ENCODE results near the gene ICAM3.
"Not testable (repeated sequence)": the region's sequence is repeated elsewhere in the genome, so short reads cannot be mapped to it uniquely, and the experiment has no call there.

Gene ICAM3

GRCh38 chr19:10364644-10365043, 25.2 kb upstream of the ICAM3 start:
- Mint-ChIP-seq H3K27ac (no peak overlapping the region), H3K9me3 (no peaks in the 10 kb centered on the region), H3K4me3 (no peak overlapping the region), H3K27me3 (no peaks in the 10 kb centered on the region), H3K36me3 (peaks cover 64 to 70% of the 10 kb centered on the region in 2 donors), H3K4me1 (peaks cover 0 to 6% of the 10 kb centered on the region in 2 donors)
- ATAC-seq (replicated peaks) (no peak), DNase-seq (no peak)

- DNase-seq (no peak), ATAC-seq (replicated peaks) (no peak)
- H3K27me3 Mint-ChIP-seq, result no peaks in the 10 kb centered on the region
- peak overlapping the region; percentile 37 for H3K27ac Mint-ChIP-seq
- peaks cover 63 to 67% of the 10 kb centered on the region in 2 donors for H3K36me3 Mint-ChIP-seq
- H3K4me3 Mint-ChIP-seq, result no peak overlapping the region
- H3K9me3 Mint-ChIP-seq, result no peaks in the 10 kb centered on the region
- peaks cover 0 to 8% of the 10 kb centered on the region in 2 donors for H3K4me1 Mint-ChIP-seq
Measured at GRCh38 chr19:10363789-10364281, 24.4 kb upstream of the ICAM3 start.

- no peak overlapping the region for H3K4me3 Mint-ChIP-seq
- H3K4me1 Mint-ChIP-seq, result peaks cover 0 to 8% of the 10 kb centered on the region in 2 donors
- no peaks in the 10 kb centered on the region for H3K9me3 Mint-ChIP-seq
- H3K36me3 Mint-ChIP-seq, result peaks cover 57 to 61% of the 10 kb centered on the region in 2 donors
- DNase-seq (no peak), ATAC-seq (replicated peaks) (no peak)
- no peaks in the 10 kb centered on the region for H3K27me3 Mint-ChIP-seq
- H3K27ac Mint-ChIP-seq, result no peak overlapping the region
Measured at GRCh38 chr19:10362259-10362658, 22.8 kb upstream of the ICAM3 start.

GRCh38 chr19:10361569-10362011, 22.2 kb upstream of the ICAM3 start:
- H3K27me3 Mint-ChIP-seq, result no peaks in the 10 kb centered on the region
- H3K27ac Mint-ChIP-seq, result no peak overlapping the region
- ATAC-seq (replicated peaks) (no peak), DNase-seq (no peak)
- peaks cover 0 to 8% of the 10 kb centered on the region in 2 donors for H3K4me1 Mint-ChIP-seq
- H3K4me3 Mint-ChIP-seq, result no peak overlapping the region
- H3K9me3 Mint-ChIP-seq, result no peaks in the 10 kb centered on the region
- H3K36me3 Mint-ChIP-seq, result peaks cover 57 to 60% of the 10 kb centered on the region in 2 donors

GRCh38 chr19:10356431-10356830, 17.0 kb upstream of the ICAM3 start:
- DNase-seq (no peak), ATAC-seq (replicated peaks) (no peak)
- Mint-ChIP-seq H3K27ac (no peak overlapping the region), H3K36me3 (peaks cover 52 to 75% of the 10 kb centered on the region in 2 donors), H3K4me1 (peaks cover 0 to 8% of the 10 kb centered on the region in 2 donors), H3K9me3 (no peaks in the 10 kb centered on the region), H3K4me3 (no peak overlapping the region), H3K27me3 (no peaks in the 10 kb centered on the region)

GRCh38 chr19:10353793-10354391, 14.5 kb upstream of the ICAM3 start:
- H3K4me3 Mint-ChIP-seq, result no peak overlapping the region
- peak in 1 of 2 donors; percentile 42 for ATAC-seq (replicated peaks)
- peaks cover 40 to 65% of the 10 kb centered on the region in 2 donors for H3K36me3 Mint-ChIP-seq
- H3K27me3 Mint-ChIP-seq, result no peaks in the 10 kb centered on the region
- no peak for DNase-seq
- H3K27ac Mint-ChIP-seq, result peak overlapping the region; percentile 49
- H3K9me3 Mint-ChIP-seq, result no peaks in the 10 kb centered on the region
- H3K4me1 Mint-ChIP-seq, result no peaks in the 10 kb centered on the region

GRCh38 chr19:10352764-10353671, 13.6 kb upstream of the ICAM3 start:
- peaks cover 40 to 67% of the 10 kb centered on the region in 2 donors for H3K36me3 Mint-ChIP-seq
- no peaks in the 10 kb centered on the region for H3K9me3 Mint-ChIP-seq
- ATAC-seq (replicated peaks) (no peak), DNase-seq (no peak)
- peak overlapping the region; percentile 51 for H3K27ac Mint-ChIP-seq
- H3K4me1 Mint-ChIP-seq, result peaks cover 0 to 2% of the 10 kb centered on the region in 2 donors
- H3K4me3 Mint-ChIP-seq, result no peak overlapping the region
- no peaks in the 10 kb centered on the region for H3K27me3 Mint-ChIP-seq

GRCh38 chr19:10346509-10346908, 7.1 kb upstream of the ICAM3 start:
- Mint-ChIP-seq H3K9me3 (no peaks in the 10 kb centered on the region), H3K27me3 (no peaks in the 10 kb centered on the region), H3K4me1 (peaks cover 0 to 2% of the 10 kb centered on the region in 2 donors), H3K27ac (no peak overlapping the region), H3K36me3 (peaks cover 6 to 13% of the 10 kb centered on the region in 2 donors), H3K4me3 (no peak overlapping the region)
- no peak for ATAC-seq (replicated peaks)
- no peak for DNase-seq

- Mint-ChIP-seq H3K27ac (no peak overlapping the region), H3K27me3 (no peaks in the 10 kb centered on the region), H3K4me1 (peaks cover 9 to 12% of the 10 kb centered on the region in 2 donors), H3K36me3 (peaks cover 3 to 5% of the 10 kb centered on the region in 2 donors), H3K9me3 (no peaks in the 10 kb centered on the region), H3K4me3 (no peak overlapping the region)
- DNase-seq (no peak), ATAC-seq (replicated peaks) (no peak)
Measured at GRCh38 chr19:10344780-10345179, 5.4 kb upstream of the ICAM3 start.

GRCh38 chr19:10343495-10343894, 4.1 kb upstream of the ICAM3 start:
- H3K9me3 Mint-ChIP-seq, result no peaks in the 10 kb centered on the region
- ATAC-seq (replicated peaks) (no peak), DNase-seq (no peak)
- peaks cover 22 to 25% of the 10 kb centered on the region in 2 donors for H3K4me1 Mint-ChIP-seq
- no peak overlapping the region for H3K27ac Mint-ChIP-seq
- peaks cover 0 to 9% of the 10 kb centered on the region in 2 donors for H3K36me3 Mint-ChIP-seq
- H3K27me3 Mint-ChIP-seq, result no peaks in the 10 kb centered on the region
- H3K4me3 Mint-ChIP-seq, result no peak overlapping the region

GRCh38 chr19:10339977-10340376, 553 bp upstream of the ICAM3 start:
- Mint-ChIP-seq H3K36me3 (peaks cover 9 to 18% of the 10 kb centered on the region in 2 donors), H3K27ac (peak overlapping the region; percentile 95), H3K4me1 (peaks cover 25 to 44% of the 10 kb centered on the region in 2 donors), H3K9me3 (no peaks in the 10 kb centered on the region), H3K4me3 (peak overlapping the region; percentile 94 to 98), H3K27me3 (no peaks in the 10 kb centered on the region)
- ATAC-seq (replicated peaks), result peak in 1 of 2 donors; percentile 3
- no peak for DNase-seq

GRCh38 chr19:10338940-10339339, 484 bp downstream of the ICAM3 start:
- Mint-ChIP-seq H3K9me3 (no peaks in the 10 kb centered on the region), H3K27me3 (no peaks in the 10 kb centered on the region), H3K27ac (peak overlapping the region; percentile 95), H3K4me3 (peak overlapping the region; percentile 94 to 98), H3K4me1 (peaks cover 28 to 50% of the 10 kb centered on the region in 2 donors), H3K36me3 (peaks cover 12 to 26% of the 10 kb centered on the region in 2 donors)
- peak in 1 of 2 donors; percentile 1 for ATAC-seq (replicated peaks)
- no peak for DNase-seq

GRCh38 chr19:10336725-10337124, 2.7 kb downstream of the ICAM3 start:
- not testable (repeated sequence) for H3K27ac Mint-ChIP-seq; H3K4me3 Mint-ChIP-seq; DNase-seq; H3K27me3 Mint-ChIP-seq; ATAC-seq (replicated peaks); H3K9me3 Mint-ChIP-seq
- Mint-ChIP-seq H3K36me3 (peaks cover 23 to 43% of the 10 kb centered on the region in 2 donors), H3K4me1 (peaks cover 38 to 71% of the 10 kb centered on the region in 2 donors)

GRCh38 chr19:10335352-10335985, 4.0 kb downstream of the ICAM3 start:
- peak overlapping the region in 1 of 2 donors; percentile 6 for H3K4me3 Mint-ChIP-seq
- peaks cover 33 to 65% of the 10 kb centered on the region in 2 donors for H3K4me1 Mint-ChIP-seq
- no peak for DNase-seq
- no peak for ATAC-seq (replicated peaks)
- no peaks in the 10 kb centered on the region for H3K9me3 Mint-ChIP-seq
- H3K27me3 Mint-ChIP-seq, result no peaks in the 10 kb centered on the region
- no peak overlapping the region for H3K27ac Mint-ChIP-seq
- H3K36me3 Mint-ChIP-seq, result peaks cover 23 to 43% of the 10 kb centered on the region in 2 donors
